SK-N-SH treated with all-trans-retinoic acid at 6 μM for 48 hours (cell line): ENCODE measurements around the gene PARP9.

Experiments used
- ATAC-seq: fragments of 200-7000 bp; cut with Tn5 transposase; 3 replicates; pipeline ENCODE4 v1.9.1; 2020; ENCODE audit warnings: mild to moderate bottlenecking, moderate library complexity
- ARNTL ChIP-seq: fragments of 450-650 bp; formaldehyde crosslinking; IDR thresholded peaks from 2 replicates; pipeline ENCODE4 v1.5.0; 2020; ENCODE audit warnings: low read depth, mild to moderate bottlenecking, moderate library complexity, borderline replicate concordance
- CREB5 ChIP-seq: fragments of 250-450 bp; sonication (Bioruptor Pico); IDR thresholded peaks from 2 replicates; pipeline ENCODE4 v1.5.1; 2020; ENCODE audit warnings: low read depth, mild to moderate bottlenecking, moderate library complexity
- CSDC2 ChIP-seq: fragments of 250-450 bp; sonication (Bioruptor Pico); IDR thresholded peaks from 2 replicates; pipeline ENCODE4 v1.5.0; 2020; ENCODE audit warnings: mild to moderate bottlenecking, moderate library complexity
- ESRRG ChIP-seq: fragments of 250-450 bp; sonication (Bioruptor Pico); IDR thresholded peaks from 2 replicates; pipeline ENCODE4 v1.6.1; 2021; ENCODE audit warnings: mild to moderate bottlenecking
- GLIS3 ChIP-seq: fragments of 250-450 bp; sonication (Bioruptor Pico); IDR thresholded peaks from 2 replicates; pipeline ENCODE4 v1.5.0; 2020; ENCODE audit warnings: mild to moderate bottlenecking, moderate library complexity
- ISL1 ChIP-seq: fragments of 250-450 bp; sonication (Bioruptor Pico); IDR thresholded peaks from 2 replicates; pipeline ENCODE4 v2.1.2; 2022; ENCODE audit warnings: mild to moderate bottlenecking, moderate library complexity
- OSR1 ChIP-seq: fragments of 250-450 bp; sonication (Bioruptor Pico); IDR thresholded peaks from 2 replicates; pipeline ENCODE4 v1.8.0; 2022; ENCODE audit warnings: moderate library complexity, mild to moderate bottlenecking, inconsistent platforms
- PATZ1 ChIP-seq: fragments of 250-450 bp; sonication (Bioruptor Pico); IDR thresholded peaks from 2 replicates; pipeline ENCODE4 v1.8.0; 2020; ENCODE audit warnings: mild to moderate bottlenecking, moderate library complexity, borderline replicate concordance
- PPARA ChIP-seq: fragments of 250-450 bp; sonication (Bioruptor Pico); IDR thresholded peaks from 2 replicates; pipeline ENCODE4 v1.5.0; 2020; ENCODE audit warnings: mild to moderate bottlenecking, borderline replicate concordance
- RARB ChIP-seq: fragments of 250-450 bp; sonication (Bioruptor Pico); IDR thresholded peaks from 2 replicates; pipeline ENCODE4 v1.8.0; 2021; ENCODE audit warnings: mild to moderate bottlenecking, moderate library complexity
- SNAI2 ChIP-seq: fragments of 250-450 bp; sonication (Bioruptor Pico); IDR thresholded peaks from 2 replicates; pipeline ENCODE4 v1.5.0; 2020; ENCODE audit warnings: mild to moderate bottlenecking, moderate library complexity
- TCF4 ChIP-seq: fragments of 250-450 bp; sonication (Bioruptor Pico); IDR thresholded peaks from 2 replicates; pipeline ENCODE4 v1.8.0; 2021; ENCODE audit warnings: mild to moderate bottlenecking, moderate library complexity, borderline replicate concordance
- TOX ChIP-seq: fragments of 250-450 bp; sonication (Bioruptor Pico); IDR thresholded peaks from 2 replicates; pipeline ENCODE4 v1.8.0; 2021; ENCODE audit warnings: mild to moderate bottlenecking, moderate library complexity, borderline replicate concordance
- TSHZ2 ChIP-seq: fragments of 250-450 bp; sonication (Bioruptor Pico); IDR thresholded peaks from 2 replicates; pipeline ENCODE4 v1.5.0; 2020; ENCODE audit warnings: mild to moderate bottlenecking, moderate library complexity
- ZC3H10 ChIP-seq: fragments of 250-450 bp; sonication (Bioruptor Pico); IDR thresholded peaks from 2 replicates; pipeline ENCODE4 v1.5.1; 2021; ENCODE audit warnings: mild to moderate bottlenecking, moderate library complexity
- ZFP3 ChIP-seq: fragments of 250-450 bp; sonication (Bioruptor Pico); IDR thresholded peaks from 2 replicates; pipeline ENCODE4 v1.5.0; 2020; ENCODE audit warnings: mild to moderate bottlenecking, moderate library complexity
- ZFP30 ChIP-seq: fragments of 450-650 bp; formaldehyde crosslinking; IDR thresholded peaks from 2 replicates; pipeline ENCODE4 v1.5.0; 2022; ENCODE audit warnings: mild to moderate bottlenecking, moderate library complexity
- ZNF565 ChIP-seq: fragments of 450-650 bp; formaldehyde crosslinking; conservative IDR thresholded peaks from 2 replicates; pipeline ENCODE4 v1.5.0; 2020; ENCODE audit warnings: low read depth, mild to moderate bottlenecking, moderate library complexity
- ZNF70 ChIP-seq: fragments of 450-650 bp; formaldehyde crosslinking; IDR thresholded peaks from 2 replicates; pipeline ENCODE4 v1.5.0; 2020; ENCODE audit warnings: mild to moderate bottlenecking, moderate library complexity
- ZNF8 ChIP-seq: fragments of 450-650 bp; formaldehyde crosslinking; IDR thresholded peaks from 2 replicates; pipeline ENCODE4 v1.5.0; 2020; ENCODE audit warnings: mild to moderate bottlenecking, moderate library complexity
- TF ChIP-seq, protein P1 (sequence below): fragments of 250-450 bp; sonication (Bioruptor Pico); IDR thresholded peaks from 2 replicates; pipeline ENCODE4 v1.5.1; 2021; ENCODE audit warnings: mild to moderate bottlenecking, moderate library complexity

The PARP9 gene

GRCh38 chr3:122581622-122582021 is 17.5 kb upstream of the PARP9 start:
- TF ChIP-seq ARNTL (CRISPR knock-in tag) (no peak), PATZ1 (CRISPR knock-in tag) (no peak), ZFP30 (CRISPR knock-in tag) (no peak), GLIS3 (CRISPR knock-in tag) (no peak), ZNF565 (no peak), CSDC2 (CRISPR knock-in tag) (no peak), TSHZ2 (CRISPR knock-in tag) (no peak), OSR1 (CRISPR knock-in tag) (no peak), TOX (no peak), CREB5 (CRISPR knock-in tag) (no peak), RARB (CRISPR knock-in tag) (no peak), PPARA (CRISPR knock-in tag) (no peak), TCF4 (CRISPR knock-in tag) (no peak), ZC3H10 (CRISPR knock-in tag) (no peak), ZNF8 (CRISPR knock-in tag) (no peak)
- TF ChIP-seq, protein P1, sequence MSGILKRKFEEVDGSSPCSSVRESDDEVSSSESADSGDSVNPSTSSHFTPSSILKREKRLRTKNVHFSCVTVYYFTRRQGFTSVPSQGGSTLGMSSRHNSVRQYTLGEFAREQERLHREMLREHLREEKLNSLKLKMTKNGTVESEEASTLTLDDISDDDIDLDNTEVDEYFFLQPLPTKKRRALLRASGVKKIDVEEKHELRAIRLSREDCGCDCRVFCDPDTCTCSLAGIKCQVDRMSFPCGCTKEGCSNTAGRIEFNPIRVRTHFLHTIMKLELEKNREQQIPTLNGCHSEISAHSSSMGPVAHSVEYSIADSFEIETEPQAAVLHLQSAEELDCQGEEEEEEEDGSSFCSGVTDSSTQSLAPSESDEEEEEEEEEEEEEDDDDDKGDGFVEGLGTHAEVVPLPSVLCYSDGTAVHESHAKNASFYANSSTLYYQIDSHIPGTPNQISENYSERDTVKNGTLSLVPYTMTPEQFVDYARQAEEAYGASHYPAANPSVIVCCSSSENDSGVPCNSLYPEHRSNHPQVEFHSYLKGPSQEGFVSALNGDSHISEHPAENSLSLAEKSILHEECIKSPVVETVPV, result no peak
- ATAC-seq, result no peak

- no peak for ATAC-seq
- TF ChIP-seq TSHZ2 (CRISPR knock-in tag), result no peak
- TF ChIP-seq TCF4 (CRISPR knock-in tag), result no peak
- no peak for TF ChIP-seq PATZ1 (CRISPR knock-in tag)
- TF ChIP-seq ARNTL (CRISPR knock-in tag), result no peak
- TF ChIP-seq ZC3H10 (CRISPR knock-in tag), result no peak
- TF ChIP-seq OSR1 (CRISPR knock-in tag), result no peak
- no peak for TF ChIP-seq ZFP30 (CRISPR knock-in tag)
- TF ChIP-seq ISL1 (CRISPR knock-in tag), result no peak
- TF ChIP-seq CSDC2 (CRISPR knock-in tag), result no peak
- no peak for TF ChIP-seq ZFP3
- TF ChIP-seq ZNF565, result no peak
- TF ChIP-seq, protein P1, result no peak
- no peak for TF ChIP-seq SNAI2 (CRISPR knock-in tag)
- no peak for TF ChIP-seq ZNF70 (CRISPR knock-in tag)
- no peak for TF ChIP-seq RARB (CRISPR knock-in tag)
- TF ChIP-seq ESRRG, result no peak
- no peak for TF ChIP-seq TOX
- TF ChIP-seq PPARA (CRISPR knock-in tag), result no peak
- TF ChIP-seq, all 23 proteins: peak for 0
Measured at GRCh38 chr3:122580470-122580869, 16.4 kb upstream of the PARP9 start.
